GM12892 (cell line): ENCODE data around the gene TUBGCP2.

Source experiments
- POLR2A ChIP-seq: IDR thresholded peaks from 2 replicates; pipeline ENCODE4 v1.6.1; 2011; ENCODE audit warnings: low read depth, low read length, control low read depth
- POLR2AphosphoS5 ChIP-seq: IDR thresholded peaks from 2 replicates; pipeline ENCODE4 v1.6.1; 2011; ENCODE audit warnings: low read depth, low read length, control low read depth
- TAF1 ChIP-seq: IDR thresholded peaks from 2 replicates; pipeline ENCODE4 v1.6.1; 2011; ENCODE audit warnings: low read depth, mild to moderate bottlenecking, control low read depth, low read length, borderline replicate concordance

DNA sequence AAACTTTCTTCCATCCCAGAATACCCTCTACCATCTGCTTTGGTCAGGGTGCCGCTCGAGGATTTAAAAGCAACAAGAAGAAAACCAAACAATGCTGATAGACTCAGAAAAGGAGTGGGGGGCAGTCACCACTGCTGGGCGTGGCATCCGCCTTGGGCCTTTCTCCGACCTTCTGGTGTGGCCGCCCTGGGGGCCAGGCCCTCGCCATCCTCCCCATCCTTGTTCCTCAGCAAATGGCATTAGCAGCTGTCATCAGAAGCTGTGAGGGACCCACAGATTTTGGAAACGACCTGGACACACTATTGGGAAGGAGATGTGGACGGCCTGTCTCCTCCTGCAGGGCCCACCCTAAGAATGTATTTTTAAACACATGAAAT, 4.1 kb upstream of the TUBGCP2 start:
- TF ChIP-seq POLR2AphosphoS5 (no peak), POLR2A (no peak), TAF1 (no peak)
